ENCODE results near the gene SLC43A3. TPM values are rescaled to one million over a fixed set of nuclear protein-coding genes. Genes with fewer than 3 reads are reported as not detected.

The SLC43A3 gene
- total and polyA plus RNA-seq, 2 donors: 17.8 to 28.7 TPM

GRCh38 chr11:57425565-57426438 lies 1.1 kb downstream of the SLC43A3 start:
- Histone ChIP-seq H3K27me3 (ENCODE audit: control insufficient read depth in 2 of 2, insufficient read depth in 1 of 2, low read length in 1 of 2) (no peaks in the 10 kb centered on the region), H3K9me3 (ENCODE audit: control insufficient read depth in 2 of 2, insufficient read depth in 1 of 2, low read length in 1 of 2) (no peaks in the 10 kb centered on the region), H3K36me3 (ENCODE audit: control insufficient read depth in 2 of 2, insufficient read depth in 2 of 2, low read length in 1 of 2) (peaks cover 15 to 23% of the 10 kb centered on the region in 2 donors), H3K4me3 (ENCODE audit: low read length in 2 of 2) (peak overlapping the region; percentile 62 to 63), H3K4me1 (ENCODE audit: control insufficient read depth in 2 of 2, insufficient read depth in 2 of 2, low read length in 2 of 2) (peaks cover 32 to 40% of the 10 kb centered on the region in 2 donors), H3K27ac (ENCODE audit: low read depth in 1 of 2, low read length in 1 of 2) (peak overlapping the region; percentile 75 to 78)
- WGBS: 75% methylated on average over 15 of the region's 15 CpGs
- DNase-seq (ENCODE audit: low read depth in 6 of 9, low spot score in 9 of 9): no peak

- H3K27me3 ChIP-seq (ENCODE audit: control insufficient read depth in 2 of 2, insufficient read depth in 1 of 2, low read length in 1 of 2): no peaks in the 10 kb centered on the region
- DNase-seq (ENCODE audit: low read depth in 6 of 9, low spot score in 9 of 9): peak in 7 of 9 donors; percentile 30 to 83 (median 61)
- H3K27ac ChIP-seq (ENCODE audit: low read depth in 1 of 2, low read length in 1 of 2): peak overlapping the region; percentile 54 to 81
- WGBS: 12% methylated on average over 15 of the region's 15 CpGs
- peak overlapping the region; percentile 19 to 63 for H3K4me3 ChIP-seq (ENCODE audit: low read length in 2 of 2)
- H3K36me3 ChIP-seq (ENCODE audit: control insufficient read depth in 2 of 2, insufficient read depth in 2 of 2, low read length in 1 of 2): peaks cover 22 to 29% of the 10 kb centered on the region in 2 donors
- peaks cover 32 to 40% of the 10 kb centered on the region in 2 donors for H3K4me1 ChIP-seq (ENCODE audit: control insufficient read depth in 2 of 2, insufficient read depth in 2 of 2, low read length in 2 of 2)
- no peaks in the 10 kb centered on the region for H3K9me3 ChIP-seq (ENCODE audit: control insufficient read depth in 2 of 2, insufficient read depth in 1 of 2, low read length in 1 of 2)
These were observed 1.9 kb downstream of the SLC43A3 start for GRCh38 chr11:57424792-57425564.

GRCh38 chr11:57424137-57424791 lies 2.7 kb downstream of the SLC43A3 start:
- WGBS: 83% methylated on average over 9 of the region's 9 CpGs
- Histone ChIP-seq H3K4me1 (ENCODE audit: control insufficient read depth in 2 of 2, insufficient read depth in 2 of 2, low read length in 2 of 2) (peaks cover 32 to 40% of the 10 kb centered on the region in 2 donors), H3K36me3 (ENCODE audit: control insufficient read depth in 2 of 2, insufficient read depth in 2 of 2, low read length in 1 of 2) (peaks cover 26 to 29% of the 10 kb centered on the region in 2 donors), H3K27ac (ENCODE audit: low read depth in 1 of 2, low read length in 1 of 2) (peak overlapping the region; percentile 54 to 81), H3K4me3 (ENCODE audit: low read length in 2 of 2) (peak overlapping the region in 1 of 2 donors; percentile 63), H3K27me3 (ENCODE audit: control insufficient read depth in 2 of 2, insufficient read depth in 1 of 2, low read length in 1 of 2) (no peaks in the 10 kb centered on the region), H3K9me3 (ENCODE audit: control insufficient read depth in 2 of 2, insufficient read depth in 1 of 2, low read length in 1 of 2) (no peaks in the 10 kb centered on the region)
- DNase-seq (ENCODE audit: low read depth in 6 of 9, low spot score in 9 of 9): no peak

- Histone ChIP-seq H3K27ac (ENCODE audit: low read depth in 1 of 2, low read length in 1 of 2) (no peak overlapping the region), H3K36me3 (ENCODE audit: control insufficient read depth in 2 of 2, insufficient read depth in 2 of 2, low read length in 1 of 2) (peaks cover 32 to 33% of the 10 kb centered on the region in 2 donors)
These were observed 4.3 kb downstream of the SLC43A3 start for GRCh38 chr11:57422669-57423068.

GRCh38 chr11:57421805-57422204 lies 5.1 kb downstream of the SLC43A3 start:
- H3K9me3 ChIP-seq (ENCODE audit: control insufficient read depth in 2 of 2, insufficient read depth in 1 of 2, low read length in 1 of 2): no peaks in the 10 kb centered on the region
- H3K36me3 ChIP-seq (ENCODE audit: control insufficient read depth in 2 of 2, insufficient read depth in 2 of 2, low read length in 1 of 2): peaks cover 40 to 41% of the 10 kb centered on the region in 2 donors
- H3K27ac ChIP-seq (ENCODE audit: low read depth in 1 of 2, low read length in 1 of 2): no peak overlapping the region
- peaks cover 28 to 31% of the 10 kb centered on the region in 2 donors for H3K4me1 ChIP-seq (ENCODE audit: control insufficient read depth in 2 of 2, insufficient read depth in 2 of 2, low read length in 2 of 2)
- no peaks in the 10 kb centered on the region for H3K27me3 ChIP-seq (ENCODE audit: control insufficient read depth in 2 of 2, insufficient read depth in 1 of 2, low read length in 1 of 2)
- H3K4me3 ChIP-seq (ENCODE audit: low read length in 2 of 2): no peak overlapping the region
- no peak for DNase-seq (ENCODE audit: low read depth in 6 of 9, low spot score in 9 of 9)

More at GRCh38 chr11:57422669-57423068, 4.3 kb downstream of the SLC43A3 start:
- no peak for DNase-seq (ENCODE audit: low read depth in 6 of 9, low spot score in 9 of 9)
- WGBS: 97% methylated on average over 4 of the region's 4 CpGs
- Histone ChIP-seq H3K4me1 (ENCODE audit: control insufficient read depth in 2 of 2, insufficient read depth in 2 of 2, low read length in 2 of 2) (peaks cover 32 to 38% of the 10 kb centered on the region in 2 donors), H3K27me3 (ENCODE audit: control insufficient read depth in 2 of 2, insufficient read depth in 1 of 2, low read length in 1 of 2) (no peaks in the 10 kb centered on the region), H3K9me3 (ENCODE audit: control insufficient read depth in 2 of 2, insufficient read depth in 1 of 2, low read length in 1 of 2) (no peaks in the 10 kb centered on the region), H3K4me3 (ENCODE audit: low read length in 2 of 2) (no peak overlapping the region)

GRCh38 chr11:57421066-57421465 lies 5.9 kb downstream of the SLC43A3 start:
- Histone ChIP-seq H3K36me3 (ENCODE audit: control insufficient read depth in 2 of 2, insufficient read depth in 2 of 2, low read length in 1 of 2) (peaks cover 48% of the 10 kb centered on the region in 2 donors), H3K27ac (ENCODE audit: low read depth in 1 of 2, low read length in 1 of 2) (no peak overlapping the region), H3K9me3 (ENCODE audit: control insufficient read depth in 2 of 2, insufficient read depth in 1 of 2, low read length in 1 of 2) (no peaks in the 10 kb centered on the region), H3K4me3 (ENCODE audit: low read length in 2 of 2) (no peak overlapping the region), H3K27me3 (ENCODE audit: control insufficient read depth in 2 of 2, insufficient read depth in 1 of 2, low read length in 1 of 2) (no peaks in the 10 kb centered on the region), H3K4me1 (ENCODE audit: control insufficient read depth in 2 of 2, insufficient read depth in 2 of 2, low read length in 2 of 2) (peaks cover 22 to 24% of the 10 kb centered on the region in 2 donors)
- 98% methylated on average over 4 of the region's 4 CpGs for WGBS
- DNase-seq (ENCODE audit: low read depth in 6 of 9, low spot score in 9 of 9): no peak

- H3K27me3 ChIP-seq (ENCODE audit: control insufficient read depth in 2 of 2, insufficient read depth in 1 of 2, low read length in 1 of 2): no peaks in the 10 kb centered on the region
- no peak for DNase-seq (ENCODE audit: low read depth in 6 of 9, low spot score in 9 of 9)
- H3K9me3 ChIP-seq (ENCODE audit: control insufficient read depth in 2 of 2, insufficient read depth in 1 of 2, low read length in 1 of 2): no peaks in the 10 kb centered on the region
- peaks cover 60 to 66% of the 10 kb centered on the region in 2 donors for H3K36me3 ChIP-seq (ENCODE audit: control insufficient read depth in 2 of 2, insufficient read depth in 2 of 2, low read length in 1 of 2)
- peaks cover 4 to 5% of the 10 kb centered on the region in 2 donors for H3K4me1 ChIP-seq (ENCODE audit: control insufficient read depth in 2 of 2, insufficient read depth in 2 of 2, low read length in 2 of 2)
- H3K27ac ChIP-seq (ENCODE audit: low read depth in 1 of 2, low read length in 1 of 2): no peak overlapping the region
- 95% methylated on average over 3 of the region's 3 CpGs for WGBS
- no peak overlapping the region for H3K4me3 ChIP-seq (ENCODE audit: low read length in 2 of 2)
These were observed 7.8 kb downstream of the SLC43A3 start for GRCh38 chr11:57419146-57419545.

- no peaks in the 10 kb centered on the region for H3K27me3 ChIP-seq (ENCODE audit: control insufficient read depth in 2 of 2, insufficient read depth in 1 of 2, low read length in 1 of 2)
- H3K27ac ChIP-seq (ENCODE audit: low read depth in 1 of 2, low read length in 1 of 2): no peak overlapping the region
- no peak for DNase-seq (ENCODE audit: low read depth in 6 of 9, low spot score in 9 of 9)
- H3K4me3 ChIP-seq (ENCODE audit: low read length in 2 of 2): no peak overlapping the region
- H3K9me3 ChIP-seq (ENCODE audit: control insufficient read depth in 2 of 2, insufficient read depth in 1 of 2, low read length in 1 of 2): no peaks in the 10 kb centered on the region
- H3K4me1 ChIP-seq (ENCODE audit: control insufficient read depth in 2 of 2, insufficient read depth in 2 of 2, low read length in 2 of 2): no peaks in the 10 kb centered on the region
- H3K36me3 ChIP-seq (ENCODE audit: control insufficient read depth in 2 of 2, insufficient read depth in 2 of 2, low read length in 1 of 2): peaks cover 63 to 69% of the 10 kb centered on the region in 2 donors
These were observed 8.8 kb downstream of the SLC43A3 start for GRCh38 chr11:57418131-57418530.

All from thymus (tissue), 11 donors.